ENCODE measurements around the gene ITGB3.

- no peak for TF ChIP-seq CTCF (IDR thresholded peaks at IDR 0.05; ENCODE audit: borderline replicate concordance, extremely low read depth, low read length, poor library complexity, severe bottlenecking)
- TF ChIP-seq EZH2 (IDR thresholded peaks at IDR 0.05; ENCODE audit: borderline replicate concordance, low read depth, low read length, severe bottlenecking): no peak
These were observed 26.6 kb downstream of the ITGB3 start for GRCh38 chr17:47280072-47280811.
